HepG2 (cell line): ENCODE results near the gene NMT2. TPM values are rescaled to one million over a fixed set of nuclear protein-coding genes. Genes with fewer than 3 reads are reported as not detected.

ENCODE experiments used
- ARID5B ChIP-seq: IDR thresholded peaks from 2 replicates; pipeline ENCODE4 v1.4.0; 2020; ENCODE audit warnings: mild to moderate bottlenecking, missing genetic modification reagents
- RBFOX2 ChIP-seq: fragments of 200-400 bp; formaldehyde crosslinking; IDR thresholded peaks from 2 replicates; pipeline ENCODE4 v1.6.1; 2017; ENCODE audit warnings: low read depth, mild to moderate bottlenecking, low read length
- RFXAP ChIP-seq: sonication (generic); formaldehyde crosslinking; IDR thresholded peaks from 2 replicates; pipeline ENCODE4 v1.4.0; 2020; ENCODE audit warnings: missing genetic modification reagents, borderline replicate concordance
- SNAPC2 ChIP-seq: sonication (generic); formaldehyde crosslinking; IDR thresholded peaks from 2 replicates; pipeline ENCODE4 v1.8.1; 2022; ENCODE audit warnings: mild to moderate bottlenecking, missing genetic modification reagents
- ZGPAT ChIP-seq: IDR thresholded peaks from 2 replicates; pipeline ENCODE4 v1.6.1; 2016; ENCODE audit warnings: mild to moderate bottlenecking
- ZNF318 ChIP-seq: sonication (generic); formaldehyde crosslinking; IDR thresholded peaks from 2 replicates; pipeline ENCODE4 v1.4.0; 2020; ENCODE audit warnings: mild to moderate bottlenecking, missing genetic modification reagents
- polyA plus RNA-seq, 8 experiments: library from polyadenylated mRNA; depleted of rRNA in 3 of 8; stranded (reverse) in 7 of 8; unstranded in 1 of 8; fragments of >200 nt; fragmentation: Illumina TruSeq in 4 of 8; extraction: Trizol in 4 of 8; gene quantifications; 2 replicates each; pipeline versions ENCODE4 v1.2.1 to v1.2.3, GENCODE V29; 2011 to 2016; ENCODE audit warnings: low read depth in 4 of 8, missing spikeins in 1 of 8, mixed read lengths in 1 of 8; ENCODE audit not compliant: insufficient read depth in 1 of 8
- total RNA-seq, 5 experiments: library from RNA; depleted of rRNA; stranded (reverse); fragments of >200 nt; fragmentation: Illumina TruSeq; extraction: Trizol; gene quantifications; 2 replicates each; pipeline ENCODE4 v1.2.3, GENCODE V29; 2016; ENCODE audit warnings: low read depth in 1 of 5

The NMT2 gene
- total and polyA plus RNA-seq, 2 of the 13 experiments (the other 11 are each of a cell fraction or from before 2014, with no cell fraction given) = 10.1 to 23.8 TPM

- 0 out of 2 replicates have a peak, but pooled peaks have one; percentile 40 for TF ChIP-seq ZNF318 (CRISPR knock-in tag)
- TF ChIP-seq RFXAP (CRISPR knock-in tag) = peak; percentile 64; the same call in 1 of the 2 replicates
- peak; percentile 73; the same call in 1 of the 2 replicates for TF ChIP-seq SNAPC2
- TF ChIP-seq RBFOX2 = peak; percentile 63
- peak; percentile 3; the same call in 1 of the 2 replicates for TF ChIP-seq ARID5B (CRISPR knock-in tag)
- 0 out of 2 replicates have a peak, but pooled peaks have one; percentile 26 for TF ChIP-seq ZGPAT (CRISPR knock-in tag)
Observed at GRCh38 chr10:15088428-15089261, 79.8 kb downstream of the NMT2 start, which contains the start of gene ACBD7 (continued).
